Naive thymus-derived CD4-positive, alpha-beta T cell (primary cell): ENCODE measurements around the gene PRPF6. TPM values are rescaled to one million over a fixed set of nuclear protein-coding genes. Genes with fewer than 3 reads are reported as not detected.

Experiments
- ATAC-seq: fragments of 150-1000 bp; cut with Tn5 transposase; 2 replicates; pipeline ENCODE4 v1.10.0; 2021; ENCODE audit warnings: mild to moderate bottlenecking, moderate library complexity
- CTCF ChIA-PET: fragments of 350-600 bp; sonication (Branson Sonifier 250); formaldehyde crosslinking; loops from one replicate; lab custom pipeline; 2021; ENCODE audit warnings: antibody characterized with exemption; lab: Charles Lee
- POLR2A ChIA-PET: fragments of 350-600 bp; sonication (Branson Sonifier 250); formaldehyde crosslinking; loops from one replicate; lab custom pipeline; 2021; ENCODE audit warnings: antibody characterized with exemption, inconsistent platforms; lab: Charles Lee
- DNase-seq, 9 donors: peaks; one replicate each; pipeline versions ENCODE4 v3.0.0 to v3.0.0-alpha.2; 2020 to 2022; ENCODE audit warnings: mixed read lengths in 1 of 9
- H3K27ac ChIP-seq: one replicate; pipeline ENCODE4 v1.7.0; 2013; ENCODE audit warnings: mild to moderate bottlenecking, low read depth, low read length, moderate library complexity
- H3K27me3 ChIP-seq, 2 donors: one replicate each; pipeline ENCODE4 v1.7.0; 2013; ENCODE audit warnings: low read length in 2 of 2, mild to moderate bottlenecking in 2 of 2, moderate library complexity in 2 of 2; ENCODE audit not compliant: control insufficient read depth in 2 of 2, insufficient read depth in 2 of 2
- H3K36me3 ChIP-seq, 3 experiments: 1 replicate in 2 of 3; 2 replicates in 1 of 3; pipeline ENCODE4 v1.7.0; 2013; ENCODE audit warnings: low read length in 3 of 3, mild to moderate bottlenecking in 3 of 3, moderate library complexity in 1 of 3; ENCODE audit not compliant: insufficient read depth in 3 of 3, control insufficient read depth in 2 of 3
- H3K4me1 ChIP-seq, 2 donors: one replicate each; pipeline ENCODE4 v1.7.0; 2013; ENCODE audit warnings: low read length in 2 of 2, mild to moderate bottlenecking in 2 of 2, moderate library complexity in 1 of 2; ENCODE audit not compliant: control insufficient read depth in 2 of 2, insufficient read depth in 2 of 2
- H3K4me3 ChIP-seq: 2 replicates; pipeline ENCODE4 v1.7.0; 2013; ENCODE audit warnings: mild to moderate bottlenecking, low read length
- H3K9me3 ChIP-seq, 3 experiments: 1 replicate in 2 of 3; 2 replicates in 1 of 3; pipeline ENCODE4 v1.7.0; 2013; ENCODE audit warnings: low read length in 3 of 3; ENCODE audit not compliant: control insufficient read depth in 2 of 3
- H3K27ac Mint-ChIP-seq, 9 donors: one replicate each; pipeline ENCODE4 v1.8.0; 2020 to 2022; ENCODE audit warnings: mixed read lengths in 9 of 9, mild to moderate bottlenecking in 8 of 9, moderate library complexity in 5 of 9, inconsistent platforms in 2 of 9
- H3K27me3 Mint-ChIP-seq, 5 donors: one replicate each; pipeline ENCODE4 v1.8.0; 2021 to 2022; ENCODE audit warnings: mixed read lengths in 5 of 5, mild to moderate bottlenecking in 1 of 5
- H3K36me3 Mint-ChIP-seq, 5 donors: one replicate each; pipeline ENCODE4 v1.8.0; 2020 to 2022; ENCODE audit warnings: mixed read lengths in 5 of 5, mild to moderate bottlenecking in 3 of 5, inconsistent platforms in 1 of 5
- H3K4me1 Mint-ChIP-seq, 7 donors: one replicate each; pipeline ENCODE4 v1.8.0; 2020 to 2022; ENCODE audit warnings: mixed read lengths in 7 of 7, mild to moderate bottlenecking in 3 of 7, inconsistent platforms in 1 of 7
- H3K4me3 Mint-ChIP-seq, 10 donors: one replicate each; pipeline ENCODE4 v1.8.0; 2020 to 2022; ENCODE audit warnings: mild to moderate bottlenecking in 10 of 10, mixed read lengths in 10 of 10, moderate library complexity in 6 of 10, inconsistent platforms in 2 of 10
- H3K9me3 Mint-ChIP-seq, 11 donors: one replicate each; pipeline ENCODE4 v1.8.0; 2020 to 2022; ENCODE audit warnings: mixed read lengths in 11 of 11, mild to moderate bottlenecking in 4 of 11, inconsistent platforms in 1 of 11, moderate library complexity in 1 of 11
- intact Hi-C, 2 donors: fragments of 100-400 bp; cut with micrococcal nuclease; formaldehyde crosslinking; loops; one replicate each; pipeline ENCODE4 v1.15.1; 2023
- polyA plus RNA-seq, 2 donors: library from polyadenylated mRNA; unstranded; fragments of 300-500 nt; fragmentation: Illumina TruSeq; gene quantifications; one replicate each; pipeline ENCODE4 v1.2.3, GENCODE V29; 2021
- total RNA-seq, 6 experiments: library from RNA in 5 of 6; stranded (reverse) in 5 of 6; gene quantifications; 1 replicate in 5 of 6; 2 replicates in 1 of 6; pipeline ENCODE4 v1.2.3 and lab custom pipeline; 2021 to 2026

Gene PRPF6, protein sequence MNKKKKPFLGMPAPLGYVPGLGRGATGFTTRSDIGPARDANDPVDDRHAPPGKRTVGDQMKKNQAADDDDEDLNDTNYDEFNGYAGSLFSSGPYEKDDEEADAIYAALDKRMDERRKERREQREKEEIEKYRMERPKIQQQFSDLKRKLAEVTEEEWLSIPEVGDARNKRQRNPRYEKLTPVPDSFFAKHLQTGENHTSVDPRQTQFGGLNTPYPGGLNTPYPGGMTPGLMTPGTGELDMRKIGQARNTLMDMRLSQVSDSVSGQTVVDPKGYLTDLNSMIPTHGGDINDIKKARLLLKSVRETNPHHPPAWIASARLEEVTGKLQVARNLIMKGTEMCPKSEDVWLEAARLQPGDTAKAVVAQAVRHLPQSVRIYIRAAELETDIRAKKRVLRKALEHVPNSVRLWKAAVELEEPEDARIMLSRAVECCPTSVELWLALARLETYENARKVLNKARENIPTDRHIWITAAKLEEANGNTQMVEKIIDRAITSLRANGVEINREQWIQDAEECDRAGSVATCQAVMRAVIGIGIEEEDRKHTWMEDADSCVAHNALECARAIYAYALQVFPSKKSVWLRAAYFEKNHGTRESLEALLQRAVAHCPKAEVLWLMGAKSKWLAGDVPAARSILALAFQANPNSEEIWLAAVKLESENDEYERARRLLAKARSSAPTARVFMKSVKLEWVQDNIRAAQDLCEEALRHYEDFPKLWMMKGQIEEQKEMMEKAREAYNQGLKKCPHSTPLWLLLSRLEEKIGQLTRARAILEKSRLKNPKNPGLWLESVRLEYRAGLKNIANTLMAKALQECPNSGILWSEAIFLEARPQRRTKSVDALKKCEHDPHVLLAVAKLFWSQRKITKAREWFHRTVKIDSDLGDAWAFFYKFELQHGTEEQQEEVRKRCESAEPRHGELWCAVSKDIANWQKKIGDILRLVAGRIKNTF
- total RNA-seq: 10 to 100 TPM; 71.2 to 95.8 (median 82.9) TPM
- polyA plus RNA-seq: 100 to 1,000 TPM in 1 of 2 donors, 10 to 100 TPM in 1; 86.9 to 127 TPM
- total RNA-seq (lab: John Stamatoyannopoulos, UW): 209 reads per million, percentile 93 among the genes with 10 or more reads in this experiment

DNA sequence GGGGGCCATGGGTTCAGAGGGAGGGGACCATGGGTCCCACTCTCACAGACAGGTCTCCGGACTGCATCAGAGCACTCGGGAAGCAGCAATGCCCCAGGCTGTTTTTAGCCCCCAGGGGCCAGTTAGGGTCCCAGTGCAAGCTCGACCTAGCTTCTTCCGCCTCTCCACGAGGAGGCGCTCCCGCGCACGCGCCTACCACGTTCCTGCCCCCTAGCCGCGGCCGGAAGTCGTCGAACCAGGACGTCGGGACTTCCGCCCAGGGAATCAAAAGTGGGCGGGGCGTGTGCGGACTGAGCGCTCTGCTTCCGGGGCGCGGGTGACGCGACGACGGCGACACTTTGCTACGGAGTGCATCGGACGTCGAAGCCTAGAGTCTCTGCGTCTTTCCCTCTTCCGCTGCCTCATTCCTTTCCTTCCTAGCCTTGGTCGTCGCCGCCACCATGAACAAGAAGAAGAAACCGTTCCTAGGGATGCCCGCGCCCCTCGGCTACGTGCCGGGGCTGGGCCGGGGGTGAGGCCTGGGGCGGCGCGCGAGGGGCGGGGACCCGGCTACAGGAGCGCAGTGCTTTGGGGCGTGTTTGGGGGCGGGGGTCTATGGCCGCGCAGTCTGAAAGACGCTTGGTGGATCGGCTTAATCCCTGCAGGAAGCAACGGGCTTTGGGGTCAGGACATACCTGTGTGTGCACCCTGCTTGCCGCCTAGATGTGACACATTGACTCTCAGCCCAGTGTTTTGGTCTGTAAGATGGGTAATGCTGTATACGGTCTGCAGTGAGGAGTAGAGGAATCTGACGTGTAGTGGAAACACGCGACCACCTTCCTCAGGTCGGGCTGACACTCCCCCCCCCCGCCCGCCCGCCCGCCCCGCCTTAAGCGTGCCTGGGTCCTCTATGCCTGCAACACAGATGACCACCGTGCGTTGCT lies at the start of gene PRPF6:
Gene PRPF6 (plus strand): TSS at position 327 of the 923 bp plus-strand sequence. CDS start 114 bp downstream, at position 441.
- CTCF ChIA-PET: interaction anchor here (0.8 to 2.3 kb wide), 16 partner anchors 8 to 273 kb away, joined by 3 to 27 read pairs (median 5); partner anchors contain the start of genes ARFRP1 and ZGPAT
- peak within 1 kb of the TSS; percentile 78 for H3K4me3 ChIP-seq
- H3K36me3 ChIP-seq: peaks cover 14 to 36% (median 17%) of the 10 kb centered on the region in 3 experiments
- POLR2A ChIA-PET: interaction anchor here (0.6 to 2.5 kb wide), 28 partner anchors 13 to 459 kb away, joined by 3 to 37 read pairs (median 4); partner anchors contain the start of genes DNAJC5, GMEB2, LIME1 and RGS19
- H3K27me3 Mint-ChIP-seq: no peaks in the 10 kb centered on the region
- H3K4me3 Mint-ChIP-seq: peak within 1 kb of the TSS; percentile 88 to 97 (median 95)
- H3K4me1 Mint-ChIP-seq: peaks cover 53 to 77% (median 65%) of the 10 kb centered on the region in 7 donors
- H3K27me3 ChIP-seq: no peaks in the 10 kb centered on the region
- peaks cover 34 to 47% of the 10 kb centered on the region in 2 donors for H3K4me1 ChIP-seq
- no peaks in the 10 kb centered on the region for H3K9me3 ChIP-seq
- H3K27ac ChIP-seq: peak within 1 kb of the TSS; percentile 95
- H3K27ac Mint-ChIP-seq: peak within 1 kb of the TSS; percentile 87 to 99 (median 96)
- ATAC-seq (peak; percentile 85), DNase-seq (peak; percentile 89 to 95 (median 92))
- H3K36me3 Mint-ChIP-seq: peaks cover 9 to 33% (median 24%) of the 10 kb centered on the region in 5 donors
- peaks cover 0 to 5% (median 0%) of the 10 kb centered on the region in 11 donors for H3K9me3 Mint-ChIP-seq
- intact Hi-C loops: loop anchor here (1.0 to 5.0 kb wide), 14 partner anchors 25 to 461 kb away; partner anchors contain the start of genes RTEL1 (in 2 of the 2), TCEA2 (in 2 of the 2), TPD52L2 (in 2 of the 2) and UCKL1 (in 2 of the 2)

DNA sequence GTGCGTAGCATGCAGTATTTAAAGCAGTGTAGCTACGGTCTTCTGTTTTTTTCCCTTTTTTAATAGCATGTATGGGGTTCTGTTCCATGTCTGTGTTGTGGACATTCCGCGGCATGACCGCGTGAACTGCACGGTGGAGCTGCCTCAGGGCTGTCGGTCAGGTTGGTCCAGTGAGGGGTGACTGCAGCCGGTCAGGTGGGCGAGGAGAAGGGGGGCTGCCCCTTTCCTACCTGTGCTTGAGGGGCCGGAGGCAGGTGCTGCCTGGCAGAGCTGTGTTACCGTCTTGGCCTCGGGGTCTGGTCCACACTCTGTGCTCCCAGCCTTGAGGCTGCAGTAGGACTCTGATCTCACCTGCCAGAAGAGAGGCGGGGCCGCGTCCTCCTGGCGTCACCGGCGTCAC lies 49.2 kb upstream of the PRPF6 start:
- CTCF ChIA-PET: no interaction called here
- ATAC-seq (no peak), DNase-seq (no peak)
- no peaks in the 10 kb centered on the region for H3K27me3 ChIP-seq
- Mint-ChIP-seq H3K9me3 (peaks cover 0 to 2% (median 0%) of the 10 kb centered on the region in 11 donors), H3K4me1 (peaks cover 0 to 13% (median 7%) of the 10 kb centered on the region in 7 donors), H3K36me3 (peaks cover 9 to 60% (median 13%) of the 10 kb centered on the region in 5 donors), H3K27ac (no peak overlapping the region), H3K4me3 (no peak overlapping the region), H3K27me3 (no peaks in the 10 kb centered on the region)
- no peak overlapping the region for H3K27ac ChIP-seq
- intact Hi-C loops: no loop called here
- peaks cover 8 to 89% (median 24%) of the 10 kb centered on the region in 3 experiments for H3K36me3 ChIP-seq
- POLR2A ChIA-PET: interaction anchor here (1.0 kb wide), 1 partner anchor 30 kb away, joined by 5 read pairs; no protein-coding TSS in a partner anchor
- no peak overlapping the region for H3K4me3 ChIP-seq
- H3K4me1 ChIP-seq: no peaks in the 10 kb centered on the region
- no peaks in the 10 kb centered on the region for H3K9me3 ChIP-seq

GRCh38 chr20:63932606-63933160 lies 48.2 kb upstream of the PRPF6 start:
- Histone ChIP-seq H3K27ac (no peak overlapping the region), H3K4me1 (no peaks in the 10 kb centered on the region), H3K36me3 (peaks cover 8 to 85% (median 24%) of the 10 kb centered on the region in 3 experiments), H3K9me3 (no peaks in the 10 kb centered on the region), H3K27me3 (no peaks in the 10 kb centered on the region), H3K4me3 (no peak overlapping the region)
- intact Hi-C loops: no loop called here
- Mint-ChIP-seq H3K4me1 (peaks cover 0 to 8% (median 5%) of the 10 kb centered on the region in 7 donors), H3K9me3 (peaks cover 0 to 2% (median 0%) of the 10 kb centered on the region in 11 donors), H3K27me3 (no peaks in the 10 kb centered on the region), H3K36me3 (peaks cover 9 to 52% (median 13%) of the 10 kb centered on the region in 5 donors), H3K4me3 (no peak overlapping the region), H3K27ac (peak overlapping the region in 1 of 9 donors; percentile 48)
- ATAC-seq: no peak
- POLR2A ChIA-PET: interaction anchor here (0.6 kb wide), 1 partner anchor 196 kb away, joined by 3 read pairs; no protein-coding TSS in a partner anchor
- no peak for DNase-seq
- CTCF ChIA-PET: no interaction called here

DNA sequence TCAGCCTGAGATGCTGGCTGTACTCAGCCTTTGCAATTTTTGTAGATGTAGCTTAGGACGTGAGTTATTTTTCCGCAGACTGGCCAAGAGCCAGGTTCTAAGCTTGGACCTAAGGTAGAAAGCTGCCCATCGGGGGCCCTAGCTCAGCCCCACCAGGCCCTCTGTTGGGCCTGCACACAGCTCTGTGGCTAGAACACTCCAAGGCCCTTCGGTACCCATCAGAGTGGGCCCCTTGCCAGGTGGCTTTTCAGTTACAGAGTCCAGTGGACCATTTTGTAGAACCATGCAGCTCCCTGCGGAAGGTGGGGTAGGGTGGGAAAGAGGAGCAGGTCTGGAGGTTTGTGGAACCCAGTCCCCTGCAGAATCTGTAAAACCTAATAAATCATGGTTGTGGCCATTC lies 47.3 kb upstream of the PRPF6 start:
- H3K9me3 ChIP-seq: no peaks in the 10 kb centered on the region
- H3K36me3 ChIP-seq: peaks cover under 1 to 76% (median 17%) of the 10 kb centered on the region in 3 experiments
- no peak overlapping the region for H3K27ac ChIP-seq
- ChIA-PET POLR2A (interaction anchor here (0.7 kb wide), 1 partner anchor 40 kb away, joined by 3 read pairs; no protein-coding TSS in a partner anchor), CTCF (interaction anchor here (0.9 kb wide), 1 partner anchor 16 kb away, joined by 3 read pairs; no protein-coding TSS in a partner anchor)
- H3K9me3 Mint-ChIP-seq: peaks cover 0 to 2% (median 0%) of the 10 kb centered on the region in 11 donors
- no peak for ATAC-seq
- no peak overlapping the region for H3K4me3 ChIP-seq
- no peak for DNase-seq
- intact Hi-C loops: no loop called here
- no peaks in the 10 kb centered on the region for H3K4me1 ChIP-seq
- no peaks in the 10 kb centered on the region for H3K27me3 Mint-ChIP-seq
- H3K27me3 ChIP-seq: no peaks in the 10 kb centered on the region
- peaks cover 3 to 44% (median 6%) of the 10 kb centered on the region in 5 donors for H3K36me3 Mint-ChIP-seq
- H3K27ac Mint-ChIP-seq: no peak overlapping the region
- no peak overlapping the region for H3K4me3 Mint-ChIP-seq
- H3K4me1 Mint-ChIP-seq: peaks cover 0 to 9% (median 3%) of the 10 kb centered on the region in 7 donors
